ENCODE results near the gene MAML2. TPM values are rescaled to one million over a fixed set of nuclear protein-coding genes. Genes with fewer than 3 reads are reported as not detected.
A peak's percentile ranks its signal among the peaks of the same experiment; 100 is the strongest.

MAML2 gene
- total RNA-seq, 2 experiments from 2014 or later, result 11.8 to 12.5 TPM

DNA sequence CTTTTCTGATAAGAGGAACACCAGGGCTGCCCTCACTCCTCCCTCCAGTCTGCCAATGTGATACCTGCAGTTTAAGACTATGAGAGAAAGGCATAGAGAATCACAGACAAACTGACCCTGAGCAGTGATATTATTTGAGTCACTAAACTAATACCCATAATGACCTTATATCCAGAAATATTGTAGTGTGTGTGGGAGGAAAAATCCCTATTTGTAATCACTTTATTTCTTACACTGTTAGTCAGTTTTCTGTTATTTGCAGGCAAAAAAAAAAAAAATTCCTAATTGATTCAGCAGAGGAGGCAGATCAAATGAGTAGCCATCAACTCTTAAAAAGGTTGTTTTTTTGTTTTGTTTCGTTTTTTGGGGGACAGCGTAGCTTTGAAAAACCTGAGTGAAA, 82.5 kb downstream of the MAML2 start:
- H3K4me3 Mint-ChIP-seq, result no peak overlapping the region
- ChIA-PET POLR2A (interaction anchor here (0.7 kb wide), 1 partner anchor 87 kb away, joined by 3 read pairs; no protein-coding TSS in a partner anchor), CTCF (interaction anchor here (0.6 kb wide), 1 partner anchor 52 kb away, joined by 4 read pairs; no protein-coding TSS in a partner anchor)
- no peaks in the 10 kb centered on the region for H3K9me3 Mint-ChIP-seq
- DNase-seq (no peak), ATAC-seq (no peak)
- TF ChIP-seq, protein P1, sequence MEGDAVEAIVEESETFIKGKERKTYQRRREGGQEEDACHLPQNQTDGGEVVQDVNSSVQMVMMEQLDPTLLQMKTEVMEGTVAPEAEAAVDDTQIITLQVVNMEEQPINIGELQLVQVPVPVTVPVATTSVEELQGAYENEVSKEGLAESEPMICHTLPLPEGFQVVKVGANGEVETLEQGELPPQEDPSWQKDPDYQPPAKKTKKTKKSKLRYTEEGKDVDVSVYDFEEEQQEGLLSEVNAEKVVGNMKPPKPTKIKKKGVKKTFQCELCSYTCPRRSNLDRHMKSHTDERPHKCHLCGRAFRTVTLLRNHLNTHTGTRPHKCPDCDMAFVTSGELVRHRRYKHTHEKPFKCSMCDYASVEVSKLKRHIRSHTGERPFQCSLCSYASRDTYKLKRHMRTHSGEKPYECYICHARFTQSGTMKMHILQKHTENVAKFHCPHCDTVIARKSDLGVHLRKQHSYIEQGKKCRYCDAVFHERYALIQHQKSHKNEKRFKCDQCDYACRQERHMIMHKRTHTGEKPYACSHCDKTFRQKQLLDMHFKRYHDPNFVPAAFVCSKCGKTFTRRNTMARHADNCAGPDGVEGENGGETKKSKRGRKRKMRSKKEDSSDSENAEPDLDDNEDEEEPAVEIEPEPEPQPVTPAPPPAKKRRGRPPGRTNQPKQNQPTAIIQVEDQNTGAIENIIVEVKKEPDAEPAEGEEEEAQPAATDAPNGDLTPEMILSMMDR (IDR thresholded peaks at IDR 0.05), result no peak
- intact Hi-C loops (cut with micrococcal nuclease), result no loop called here
- H3K36me3 Mint-ChIP-seq (ENCODE audit: low read depth), result peaks cover 19% of the 10 kb centered on the region
- H3K27ac Mint-ChIP-seq, result peak overlapping the region; percentile 86
- no peaks in the 10 kb centered on the region for H3K27me3 Mint-ChIP-seq
- H3K4me1 Mint-ChIP-seq (ENCODE audit: low read depth), result peaks cover 91% of the 10 kb centered on the region

GRCh38 chr11:96260067-96260511, 82.9 kb downstream of the MAML2 start:
- H3K27me3 Mint-ChIP-seq, result no peaks in the 10 kb centered on the region
- DNase-seq (peak; percentile 22), ATAC-seq (no peak)
- H3K9me3 Mint-ChIP-seq, result peaks cover under 1% of the 10 kb centered on the region
- H3K4me1 Mint-ChIP-seq (ENCODE audit: low read depth), result peaks cover 91% of the 10 kb centered on the region
- ChIA-PET POLR2A (no interaction called here), CTCF (interaction anchor here (0.6 to 2.2 kb wide), 3 partner anchors 16 to 83 kb away, joined by 3 to 10 read pairs (median 4); partner anchors contain the start of gene MAML2)
- H3K4me3 Mint-ChIP-seq, result no peak overlapping the region
- peaks cover 24% of the 10 kb centered on the region for H3K36me3 Mint-ChIP-seq (ENCODE audit: low read depth)
- intact Hi-C loops (cut with micrococcal nuclease), result no loop called here
- H3K27ac Mint-ChIP-seq, result peak overlapping the region; percentile 86
- TF ChIP-seq, protein P1 (IDR thresholded peaks at IDR 0.05), result no peak

- POLR2A ChIA-PET, result interaction anchor here (1.4 to 1.5 kb wide), 3 partner anchors 14 to 84 kb away, joined by 3 to 5 read pairs (median 4); partner anchors contain the start of gene MAML2
- H3K9me3 Mint-ChIP-seq, result peaks cover 2% of the 10 kb centered on the region
- H3K36me3 Mint-ChIP-seq (ENCODE audit: low read depth), result peaks cover 26% of the 10 kb centered on the region
- peak overlapping the region; percentile 86 for H3K27ac Mint-ChIP-seq
- peaks cover 89% of the 10 kb centered on the region for H3K4me1 Mint-ChIP-seq (ENCODE audit: low read depth)
- CTCF ChIA-PET, result interaction anchor here (0.7 to 2.2 kb wide), 3 partner anchors 17 to 245 kb away, joined by 3 to 10 read pairs (median 3); partner anchors contain the start of gene MAML2
- no peaks in the 10 kb centered on the region for H3K27me3 Mint-ChIP-seq
- H3K4me3 Mint-ChIP-seq, result no peak overlapping the region
- intact Hi-C loops (cut with micrococcal nuclease), result loop anchor here (2.0 to 5.0 kb wide), 2 partner anchors 52 to 84 kb away; partner anchors contain the start of gene MAML2
- ATAC-seq (no peak), DNase-seq (no peak)
- TF ChIP-seq, protein P1 (IDR thresholded peaks at IDR 0.05), result no peak
Measured at GRCh38 chr11:96259134-96259830, 83.7 kb downstream of the MAML2 start.

- H3K9me3 Mint-ChIP-seq, result peaks cover 2% of the 10 kb centered on the region
- no peaks in the 10 kb centered on the region for H3K27me3 Mint-ChIP-seq
- H3K36me3 Mint-ChIP-seq (ENCODE audit: low read depth), result peaks cover 31% of the 10 kb centered on the region
- POLR2A ChIA-PET, result interaction anchor here (1.4 to 1.5 kb wide), 3 partner anchors 13 to 85 kb away, joined by 3 to 5 read pairs (median 4); partner anchors contain the start of gene MAML2
- TF ChIP-seq, protein P1 (IDR thresholded peaks at IDR 0.05), result no peak
- H3K27ac Mint-ChIP-seq, result peak overlapping the region; percentile 86
- peak; percentile 79 for ATAC-seq
- CTCF ChIA-PET, result interaction anchor here (2.2 kb wide), 1 partner anchor 85 kb away, joined by 10 read pairs; the partner anchor contains the start of gene MAML2
- DNase-seq, result peak; percentile 61
- H3K4me3 Mint-ChIP-seq, result peak overlapping the region; percentile 67
- peaks cover 89% of the 10 kb centered on the region for H3K4me1 Mint-ChIP-seq (ENCODE audit: low read depth)
- intact Hi-C loops (cut with micrococcal nuclease), result loop anchor here (2.0 to 5.0 kb wide), 2 partner anchors 51 to 85 kb away; partner anchors contain the start of gene MAML2
Measured at GRCh38 chr11:96257972-96258934, 84.7 kb downstream of the MAML2 start.

All from activated CD8-positive, alpha-beta T cell treated with anti-CD3 and anti-CD28 coated beads for 36 hours (primary cell).